ENCODE data around the gene SMIM36. TPM values are rescaled to one million over a fixed set of nuclear protein-coding genes. Genes with fewer than 3 reads are reported as not detected.
"Not testable (repeated sequence)": the region's sequence is repeated elsewhere in the genome, so short reads cannot be mapped to it uniquely, and the experiment has no call there.

SMIM36 gene
- total and polyA plus RNA-seq, 11 donors: not detected

DNA sequence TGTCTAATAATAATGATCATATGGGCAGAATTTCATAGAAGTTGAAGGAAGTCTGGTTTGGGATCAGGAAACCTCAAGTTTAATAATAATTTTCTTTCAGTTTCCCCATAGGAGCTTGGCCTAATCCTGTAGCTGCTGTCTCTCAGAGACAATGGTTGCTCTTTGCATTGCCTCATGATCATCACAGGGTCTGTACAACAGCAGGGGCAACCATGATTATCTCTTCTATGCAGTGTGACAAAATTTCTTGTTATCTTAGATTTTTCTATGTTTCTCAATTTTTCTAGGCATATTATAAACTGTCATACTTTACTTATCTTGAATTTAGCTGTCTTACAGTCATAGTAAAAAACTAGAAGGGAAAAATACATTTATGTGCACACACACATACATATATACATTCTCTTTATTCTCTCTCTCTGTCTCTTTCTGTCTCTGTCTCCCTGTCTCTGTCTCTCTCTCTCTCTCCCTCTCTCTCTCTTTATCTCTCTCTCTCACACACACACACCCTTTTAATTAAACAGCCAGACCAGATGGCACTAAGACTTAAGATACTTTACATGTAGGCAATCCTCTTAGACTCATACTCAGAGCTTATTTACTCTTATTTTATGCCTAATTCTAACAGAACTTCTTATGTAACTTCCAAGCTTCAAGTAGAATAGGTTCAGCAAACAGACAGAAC is 30.5 kb downstream of the SMIM36 start:
- H3K4me1 ChIP-seq: peaks cover 0 to 7% (median 0%) of the 10 kb centered on the region in 12 donors
- H3K36me3 ChIP-seq: no peaks in the 10 kb centered on the region
- no peak overlapping the region for H3K27ac ChIP-seq
- H3K27me3 ChIP-seq: no peaks in the 10 kb centered on the region
- DNase-seq: no peak
- TF ChIP-seq POLR2A (IDR thresholded peaks at IDR 0.05): no peak
- TF ChIP-seq, protein P1, sequence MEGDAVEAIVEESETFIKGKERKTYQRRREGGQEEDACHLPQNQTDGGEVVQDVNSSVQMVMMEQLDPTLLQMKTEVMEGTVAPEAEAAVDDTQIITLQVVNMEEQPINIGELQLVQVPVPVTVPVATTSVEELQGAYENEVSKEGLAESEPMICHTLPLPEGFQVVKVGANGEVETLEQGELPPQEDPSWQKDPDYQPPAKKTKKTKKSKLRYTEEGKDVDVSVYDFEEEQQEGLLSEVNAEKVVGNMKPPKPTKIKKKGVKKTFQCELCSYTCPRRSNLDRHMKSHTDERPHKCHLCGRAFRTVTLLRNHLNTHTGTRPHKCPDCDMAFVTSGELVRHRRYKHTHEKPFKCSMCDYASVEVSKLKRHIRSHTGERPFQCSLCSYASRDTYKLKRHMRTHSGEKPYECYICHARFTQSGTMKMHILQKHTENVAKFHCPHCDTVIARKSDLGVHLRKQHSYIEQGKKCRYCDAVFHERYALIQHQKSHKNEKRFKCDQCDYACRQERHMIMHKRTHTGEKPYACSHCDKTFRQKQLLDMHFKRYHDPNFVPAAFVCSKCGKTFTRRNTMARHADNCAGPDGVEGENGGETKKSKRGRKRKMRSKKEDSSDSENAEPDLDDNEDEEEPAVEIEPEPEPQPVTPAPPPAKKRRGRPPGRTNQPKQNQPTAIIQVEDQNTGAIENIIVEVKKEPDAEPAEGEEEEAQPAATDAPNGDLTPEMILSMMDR (IDR thresholded peaks at IDR 0.05): no peak
- intact Hi-C loops (cut with DNase I): no loop called here
- no peak for ATAC-seq
- no peak overlapping the region for H3K4me3 ChIP-seq
- no peaks in the 10 kb centered on the region for H3K9me3 ChIP-seq

DNA sequence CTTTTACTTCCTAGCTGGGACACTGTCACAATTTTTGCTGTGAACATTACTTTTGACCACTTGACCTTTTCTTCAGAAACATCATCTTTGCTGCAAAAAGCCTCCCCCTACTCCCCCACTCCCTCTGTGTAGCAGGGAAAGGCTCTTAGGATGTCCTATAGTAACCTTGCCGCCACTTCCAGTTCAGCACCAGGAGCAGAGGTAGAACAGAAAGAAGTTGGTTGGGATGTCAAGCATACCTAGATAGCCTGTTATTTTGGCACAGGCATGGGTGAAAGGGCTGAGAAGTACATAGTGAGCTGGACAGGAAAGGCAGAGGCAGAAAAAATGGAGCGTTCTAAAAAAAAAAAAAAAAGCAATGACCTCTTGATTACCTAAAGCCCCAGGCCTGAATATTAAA is 31.3 kb downstream of the SMIM36 start:
- Histone ChIP-seq H3K27me3 (no peaks in the 10 kb centered on the region), H3K4me1 (peaks cover 0 to 7% (median 0%) of the 10 kb centered on the region in 12 donors), H3K9me3 (no peaks in the 10 kb centered on the region), H3K27ac (no peak overlapping the region), H3K36me3 (no peaks in the 10 kb centered on the region), H3K4me3 (no peak overlapping the region)
- WGBS, 4 donors: 38 to 53% (median 48%) methylated on average over 2 of the region's 2 CpGs
- DNase-seq: peak in 1 of 5 donors; percentile 31
- ATAC-seq: peak; percentile 83 to 92 (median 90)
- TF ChIP-seq POLR2A (IDR thresholded peaks at IDR 0.05): no peak
- TF ChIP-seq, protein P1 (IDR thresholded peaks at IDR 0.05): no peak
- intact Hi-C loops (cut with DNase I): no loop called here

DNA sequence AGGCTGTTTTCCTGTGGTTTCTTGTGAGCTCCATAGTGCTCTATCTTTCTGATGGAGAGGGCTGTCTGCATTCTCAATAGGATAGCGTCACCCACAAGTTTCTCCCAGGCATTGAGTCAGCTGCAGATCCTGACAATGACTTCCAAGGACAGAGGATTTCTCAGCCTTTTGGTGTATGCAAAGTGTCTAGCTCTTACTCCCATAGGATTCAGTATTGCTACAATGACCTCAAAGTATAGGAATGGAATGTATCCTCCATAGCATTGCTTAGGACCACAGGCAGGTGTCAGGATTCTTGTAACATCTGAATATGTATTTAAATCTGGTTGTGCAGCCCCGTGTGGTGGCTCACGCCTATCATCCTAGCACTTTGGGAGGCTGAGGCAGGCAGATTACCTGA is 32.3 kb downstream of the SMIM36 start:
- Histone ChIP-seq H3K9me3 (no peaks in the 10 kb centered on the region), H3K4me3 (no peak overlapping the region), H3K4me1 (peaks cover 0 to 7% (median 0%) of the 10 kb centered on the region in 12 donors), H3K27me3 (no peaks in the 10 kb centered on the region), H3K36me3 (no peaks in the 10 kb centered on the region), H3K27ac (no peak overlapping the region)
- ATAC-seq (no peak), DNase-seq (no peak)
- intact Hi-C loops (cut with DNase I): no loop called here
- WGBS, 4 donors: 86 to 89% (median 88%) methylated on average over 3 of the region's 3 CpGs
- TF ChIP-seq POLR2A (IDR thresholded peaks at IDR 0.05): no peak
- TF ChIP-seq, protein P1 (IDR thresholded peaks at IDR 0.05): no peak

DNA sequence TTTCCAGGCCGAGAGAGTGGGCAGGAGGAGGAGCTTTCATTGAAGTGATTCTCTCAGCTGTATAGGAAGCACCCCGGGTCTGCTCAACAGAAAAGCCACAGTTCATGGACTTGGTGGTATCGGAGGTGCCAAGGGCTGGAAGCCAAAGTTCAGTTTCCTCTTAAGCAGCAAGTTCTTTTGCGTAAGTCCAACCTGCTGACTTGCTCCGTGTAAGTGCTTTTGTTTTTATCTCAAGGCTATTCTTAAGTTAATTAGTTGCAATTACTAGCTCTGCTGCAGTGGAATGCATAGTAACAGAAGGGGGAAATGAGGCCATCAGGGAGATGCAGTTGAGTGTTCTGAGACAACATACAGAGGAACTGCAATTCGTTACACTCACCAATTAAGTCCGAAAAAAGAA is 44.6 kb downstream of the SMIM36 start:
- WGBS, 4 donors: 22 to 35% (median 28%) methylated on average over 7 of the region's 7 CpGs
- peak in 1 of 5 donors; percentile 47 for DNase-seq
- Histone ChIP-seq H3K4me3 (no peak overlapping the region), H3K27me3 (no peaks in the 10 kb centered on the region), H3K27ac (peak overlapping the region in 1 of 12 donors; percentile 16), H3K36me3 (no peaks in the 10 kb centered on the region), H3K9me3 (no peaks in the 10 kb centered on the region), H3K4me1 (peaks cover 0 to 14% (median 0%) of the 10 kb centered on the region in 12 donors)
- intact Hi-C loops (cut with DNase I): no loop called here
- no peak for TF ChIP-seq POLR2A (IDR thresholded peaks at IDR 0.05)
- TF ChIP-seq, protein P1 (IDR thresholded peaks at IDR 0.05): no peak
- peak in 3 of 4 donors; percentile 32 to 87 (median 44) for ATAC-seq

DNA sequence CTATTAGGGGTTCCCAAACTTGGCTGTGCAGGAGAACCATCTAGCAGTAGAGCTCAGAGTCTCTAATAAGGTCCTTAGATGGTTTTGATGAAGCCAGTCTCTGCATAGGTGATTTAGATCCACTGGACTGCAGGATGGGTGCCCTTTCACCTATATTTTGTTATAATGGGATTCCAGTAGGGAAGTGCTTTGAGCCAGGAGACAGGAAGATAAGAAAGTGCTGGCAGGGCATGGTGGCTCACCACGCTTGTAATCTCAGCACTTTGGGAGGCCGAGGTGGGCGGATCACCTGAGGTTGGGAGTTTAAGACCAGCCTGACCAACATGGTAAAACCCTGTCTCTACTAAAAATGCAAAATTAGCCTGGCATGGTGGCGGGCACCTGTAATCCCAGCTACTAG is 45.5 kb downstream of the SMIM36 start:
- peak in 2 of 4 donors; percentile 47 to 72 for ATAC-seq
- WGBS, 4 donors: 39 to 55% (median 51%) methylated on average over 4 of the region's 4 CpGs
- peak overlapping the region in 1 of 12 donors; percentile 16 for H3K27ac ChIP-seq

More for the DNA sequence above, 45.5 kb downstream of the SMIM36 start:
- H3K27me3 ChIP-seq; H3K36me3 ChIP-seq; H3K9me3 ChIP-seq; H3K4me3 ChIP-seq; DNase-seq; intact Hi-C loops (cut with DNase I): not testable (repeated sequence)
- H3K4me1 ChIP-seq: peaks cover 0 to 14% (median 0%) of the 10 kb centered on the region in 12 donors
